A549 treated with CpdA at 1 μM for 4 hours (cell line): Measurements from ENCODE around the gene CDC6. TPM values are rescaled to one million over a fixed set of nuclear protein-coding genes. Genes with fewer than 3 reads are reported as not detected.

Source experiments
- total RNA-seq: library from RNA; stranded (reverse); fragments of 200-300 nt; extraction: Qiagen RNA extraction; gene quantifications from 5 replicates; pipeline ENCODE4 v1.2.3, GENCODE V29; 2022; ENCODE audit warnings: low read depth

CDC6 gene, protein sequence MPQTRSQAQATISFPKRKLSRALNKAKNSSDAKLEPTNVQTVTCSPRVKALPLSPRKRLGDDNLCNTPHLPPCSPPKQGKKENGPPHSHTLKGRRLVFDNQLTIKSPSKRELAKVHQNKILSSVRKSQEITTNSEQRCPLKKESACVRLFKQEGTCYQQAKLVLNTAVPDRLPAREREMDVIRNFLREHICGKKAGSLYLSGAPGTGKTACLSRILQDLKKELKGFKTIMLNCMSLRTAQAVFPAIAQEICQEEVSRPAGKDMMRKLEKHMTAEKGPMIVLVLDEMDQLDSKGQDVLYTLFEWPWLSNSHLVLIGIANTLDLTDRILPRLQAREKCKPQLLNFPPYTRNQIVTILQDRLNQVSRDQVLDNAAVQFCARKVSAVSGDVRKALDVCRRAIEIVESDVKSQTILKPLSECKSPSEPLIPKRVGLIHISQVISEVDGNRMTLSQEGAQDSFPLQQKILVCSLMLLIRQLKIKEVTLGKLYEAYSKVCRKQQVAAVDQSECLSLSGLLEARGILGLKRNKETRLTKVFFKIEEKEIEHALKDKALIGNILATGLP
- total RNA-seq, result 55.8 to 65.8 TPM (median 60.4 TPM) in 5 replicates

DNA sequence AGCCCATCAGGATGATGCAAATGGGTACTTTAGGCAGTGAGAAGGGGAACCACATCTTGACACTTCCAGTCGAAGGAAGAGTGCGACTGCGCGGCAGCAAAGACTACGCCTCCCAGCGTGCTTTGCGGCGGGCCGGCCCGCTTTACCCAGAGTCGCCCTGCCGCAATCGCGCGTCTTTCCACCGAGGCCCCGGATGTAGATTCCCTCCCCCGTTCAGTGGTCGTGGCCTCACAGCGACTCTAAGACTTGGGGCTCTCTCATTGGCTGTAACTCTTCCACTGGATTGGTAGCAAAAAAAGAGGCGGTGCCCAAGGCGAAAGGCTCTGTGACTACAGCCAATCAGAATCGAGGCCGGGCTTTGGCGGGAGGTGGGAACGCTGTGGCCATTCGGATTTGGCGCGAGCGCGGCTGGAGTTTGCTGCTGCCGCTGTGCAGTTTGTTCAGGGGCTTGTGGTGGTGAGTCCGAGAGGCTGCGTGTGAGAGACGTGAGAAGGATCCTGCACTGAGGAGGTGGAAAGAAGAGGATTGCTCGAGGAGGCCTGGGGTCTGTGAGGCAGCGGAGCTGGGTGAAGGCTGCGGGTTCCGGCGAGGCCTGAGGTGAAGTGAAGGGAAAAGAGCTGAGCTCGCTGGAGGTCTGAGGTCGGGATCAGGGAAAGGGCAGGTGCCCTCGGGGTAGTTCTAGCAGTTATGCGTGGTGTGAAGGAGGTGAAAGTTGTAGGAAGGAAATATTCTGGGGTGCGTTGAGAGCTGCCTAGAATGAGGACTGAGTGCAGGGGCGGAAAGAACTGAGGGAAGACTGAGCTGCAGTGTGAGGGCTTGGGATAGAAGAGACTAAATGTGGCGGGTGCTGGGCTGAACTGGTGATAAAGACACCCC, at the start of gene CDC6:
CDC6 (plus strand) TSS at position 386 of the 876 bp plus-strand sequence. CDS start 1,542 bp downstream, outside the sequence.

DNA sequence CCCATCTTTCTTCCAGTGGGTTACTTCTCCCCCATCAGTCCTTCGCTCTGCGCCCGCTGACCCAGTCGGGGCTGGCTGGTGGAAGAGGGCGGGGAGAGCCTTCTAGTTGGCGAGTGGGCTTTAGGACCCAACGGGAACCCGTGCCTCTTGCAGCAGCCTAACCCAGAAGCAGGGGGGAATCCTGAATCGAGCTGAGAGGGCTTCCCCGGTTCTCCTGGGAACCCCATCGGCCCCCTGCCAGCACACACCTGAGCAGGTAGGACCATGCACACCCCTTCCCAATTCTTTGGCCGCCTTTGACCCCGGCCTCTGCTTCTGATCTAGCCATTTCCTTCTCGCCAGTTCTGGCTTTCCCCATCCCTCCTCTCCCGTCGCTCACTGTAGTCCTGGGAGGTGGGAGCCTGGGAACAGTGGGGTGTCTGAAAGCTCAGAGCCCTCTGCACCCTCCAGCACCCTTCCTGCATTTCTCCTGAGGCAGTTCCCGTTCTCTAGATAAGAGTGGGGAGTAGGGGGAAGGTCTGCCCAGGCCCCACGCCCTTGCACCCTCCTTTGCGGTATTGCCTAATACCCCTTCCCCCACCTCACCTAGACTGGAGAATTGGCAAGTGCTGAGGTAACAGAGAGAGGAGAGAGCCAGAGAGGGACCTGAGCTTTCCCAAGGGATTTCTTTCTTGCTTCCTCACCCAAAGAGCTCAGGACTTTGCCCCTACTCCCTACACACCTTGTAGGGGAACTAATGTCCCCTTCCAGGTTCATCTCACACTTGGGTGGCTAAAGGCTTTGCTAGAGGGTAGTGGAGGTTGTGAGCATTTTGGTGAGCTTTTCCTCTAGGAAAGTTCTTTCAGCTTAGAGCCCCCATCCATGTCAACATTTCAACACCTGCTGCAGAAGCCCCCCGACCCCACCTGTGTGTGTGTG, 21.6 kb downstream of the CDC6 start, which contains the start of gene RARA:
RARA (plus strand) TSS at position 150 of the 918 bp plus-strand sequence. CDS start 22,039 bp downstream, outside the sequence.

Other genes starting within 250 kb of the CDC6 start
- gene MED24, start 233.5 kb upstream of the CDC6 start, total RNA-seq, result 49.0 to 56.0 TPM (median 50.6 TPM) in 5 replicates
- gene THRA, start 224.9 kb upstream of the CDC6 start, total RNA-seq, result 13.4 to 16.5 TPM (median 15.2 TPM) in 5 replicates
- gene NR1D1, start 187.3 kb upstream of the CDC6 start, total RNA-seq, result 9.2 to 11.3 TPM (median 10.8 TPM) in 5 replicates
- 58.1 to 67.6 TPM (median 61.3 TPM) in 5 replicates for gene MSL1, start 165.9 kb upstream of the CDC6 start, total RNA-seq
- 44.2 to 47.1 TPM (median 47.0 TPM) in 5 replicates for gene CASC3, start 147.3 kb upstream of the CDC6 start, total RNA-seq
- 2.3 to 3.3 TPM (median 2.6 TPM) in 5 replicates for gene RAPGEFL1, start 110.4 kb upstream of the CDC6 start, total RNA-seq
- 18.6 to 24.3 TPM (median 20.0 TPM) in 5 replicates for gene WIPF2, start 68.6 kb upstream of the CDC6 start, total RNA-seq
- gene RARA, start 21.3 kb downstream of the CDC6 start, total RNA-seq, result 30.2 to 44.4 TPM (median 34.9 TPM) in 5 replicates
- gene GJD3, start 76.9 kb downstream of the CDC6 start, total RNA-seq, result 0.71 to 1.3 TPM (median 1.2 TPM) in 5 replicates
- gene TOP2A, start 130.0 kb downstream of the CDC6 start, total RNA-seq, result 217 to 300 TPM (median 229 TPM) in 5 replicates
- gene IGFBP4, start 155.6 kb downstream of the CDC6 start, total RNA-seq, result 1,911 to 2,563 TPM (median 2,393 TPM) in 5 replicates
- 67.2 to 109 TPM (median 86.7 TPM) in 5 replicates for gene TNS4, start 213.7 kb downstream of the CDC6 start, total RNA-seq